Vagina (tissue), 2 donors: Measurements from ENCODE around the gene ARL2.
"Not testable (repeated sequence)": the region's sequence is repeated elsewhere in the genome, so short reads cannot be mapped to it uniquely, and the experiment has no call there.

ENCODE experiments used
- CTCF ChIP-seq, 3 experiments: fragments of 450-650 bp in 2 of 3; fragments of 200-600 bp in 1 of 3; sonication (generic) in 1 of 3; IDR thresholded peaks; one replicate each; pipeline ENCODE4 v1.5.1; 2017 to 2019; ENCODE audit warnings: antibody characterized with exemption in 3 of 3, mild to moderate bottlenecking in 2 of 3, moderate library complexity in 2 of 3
- POLR2A ChIP-seq, 2 donors: fragments of 450-650 bp; IDR thresholded peaks; one replicate each; pipeline ENCODE4 v1.6.1; 2017; ENCODE audit warnings: antibody characterized with exemption in 2 of 2, mild to moderate bottlenecking in 2 of 2, moderate library complexity in 2 of 2
- POLR2AphosphoS5 ChIP-seq, 2 donors: sonication (generic); formaldehyde crosslinking; IDR thresholded peaks; one replicate each; pipeline ENCODE4 v1.9.0; 2017; ENCODE audit warnings: antibody characterized with exemption in 2 of 2, mild to moderate bottlenecking in 2 of 2, low read depth in 1 of 2; ENCODE audit not compliant: insufficient read depth in 1 of 2

GRCh38 chr11:65003968-65004367 is 10.0 kb upstream of the ARL2 start:
- not testable (repeated sequence) for TF ChIP-seq CTCF (IDR thresholded peaks at IDR 0.05); POLR2A (IDR thresholded peaks at IDR 0.05); POLR2AphosphoS5 (IDR thresholded peaks at IDR 0.05; ENCODE audit: insufficient read depth in 1 of 2, low read depth in 1 of 2)
